Thyroid gland (tissue), 4 donors: ENCODE data around the gene KIRREL3. TPM values are rescaled to one million over a fixed set of nuclear protein-coding genes. Genes with fewer than 3 reads are reported as not detected.

Source experiments
- DNase-seq, 2 donors: peaks; one replicate each; pipeline ENCODE4 v3.0.0-alpha.2; 2019
- H3K27ac ChIP-seq, 3 donors: fragments of 200-600 bp; sonication (generic); 1 replicate in 2 of 3; 2 replicates in 1 of 3; pipeline ENCODE4 v1.5.1; 2016 to 2019; ENCODE audit warnings: mild to moderate bottlenecking in 1 of 3, moderate library complexity in 1 of 3
- H3K27me3 ChIP-seq: fragments of 200-600 bp; sonication (generic); one replicate; pipeline ENCODE4 v1.5.1; 2019
- H3K36me3 ChIP-seq, 2 donors: fragments of 200-600 bp; sonication (generic); one replicate each; pipeline ENCODE4 v1.5.1; 2016 to 2019
- H3K4me1 ChIP-seq, 2 donors: fragments of 200-600 bp; sonication (generic); one replicate each; pipeline ENCODE4 v1.5.1; 2017 to 2019
- H3K4me3 ChIP-seq, 3 donors: fragments of 200-600 bp; sonication (generic); replicated peaks in 1 of 3; 1 replicate in 2 of 3; 2 replicates in 1 of 3; pipeline ENCODE4 v1.5.1; 2016; ENCODE audit warnings: mild to moderate bottlenecking in 1 of 3
- H3K9me3 ChIP-seq: fragments of 200-600 bp; sonication (generic); one replicate; pipeline ENCODE4 v1.5.1; 2017
- CTCF ChIP-seq, 6 experiments: fragments of 200-600 bp in 3 of 6; fragments of 450-650 bp in 3 of 6; sonication (generic) in 3 of 6; IDR thresholded peaks; one replicate each; pipeline ENCODE4 v1.5.1; 2016 to 2019; ENCODE audit warnings: antibody characterized with exemption in 6 of 6, mild to moderate bottlenecking in 2 of 6, inconsistent platforms in 1 of 6, moderate library complexity in 1 of 6
- POLR2A ChIP-seq, 2 donors: fragments of 450-650 bp; IDR thresholded peaks; one replicate each; pipeline ENCODE4 v1.6.1; 2017; ENCODE audit warnings: antibody characterized with exemption in 2 of 2, mild to moderate bottlenecking in 2 of 2, moderate library complexity in 1 of 2
- WGBS, 2 donors: methylation state at CpG; one replicate each; pipeline ENCODE4 v1.1.5; 2017; 5-methylcytosine and 5-hydroxymethylcytosine counted together
- intact Hi-C: fragments of 100-400 bp; cut with DNase I; formaldehyde crosslinking; loops from one replicate; pipeline ENCODE4 v1.15.1; 2023
- total RNA-seq, 4 donors: library from RNA; depleted of rRNA; stranded (reverse); fragments of >200 nt; gene quantifications; one replicate each; pipeline ENCODE4 v1.2.3, GENCODE V29; 2016

The KIRREL3 gene
- total RNA-seq, 4 donors from 2014 or later, result 0.78 TPM; not detected in 3

- intact Hi-C loops, result no loop called here
- TF ChIP-seq POLR2A (IDR thresholded peaks at IDR 0.05) (no peak), CTCF (IDR thresholded peaks at IDR 0.05) (no peak)
- Histone ChIP-seq H3K4me3 (no peak overlapping the region), H3K4me1 (no peaks in the 10 kb centered on the region), H3K27ac (no peak overlapping the region), H3K36me3 (no peaks in the 10 kb centered on the region), H3K9me3 (no peaks in the 10 kb centered on the region), H3K27me3 (no peaks in the 10 kb centered on the region)
- 85 to 89% methylated on average over 3 of the region's 3 CpGs for WGBS, 2 donors
- DNase-seq, result no peak
Measured at GRCh38 chr11:126951465-126951864, 49.1 kb downstream of the KIRREL3 start.

GRCh38 chr11:126949066-126949891, 51.3 kb downstream of the KIRREL3 start:
- Histone ChIP-seq H3K4me1 (no peaks in the 10 kb centered on the region), H3K36me3 (no peaks in the 10 kb centered on the region), H3K27me3 (no peaks in the 10 kb centered on the region), H3K9me3 (no peaks in the 10 kb centered on the region), H3K27ac (no peak overlapping the region), H3K4me3 (no peak overlapping the region)
- no peak for DNase-seq
- TF ChIP-seq CTCF (IDR thresholded peaks at IDR 0.05) (no peak), POLR2A (IDR thresholded peaks at IDR 0.05) (no peak)
- WGBS, 2 donors, result 77 to 84% methylated on average over 6 of the region's 6 CpGs
- intact Hi-C loops, result no loop called here

GRCh38 chr11:126948563-126948962, 52.0 kb downstream of the KIRREL3 start:
- H3K4me1 ChIP-seq, result no peaks in the 10 kb centered on the region
- no peaks in the 10 kb centered on the region for H3K36me3 ChIP-seq
- TF ChIP-seq POLR2A (IDR thresholded peaks at IDR 0.05) (no peak), CTCF (IDR thresholded peaks at IDR 0.05) (no peak)
- H3K27ac ChIP-seq, result no peak overlapping the region
- DNase-seq, result no peak
- WGBS, 2 donors, result 39 to 70% methylated on average over 1 of the region's 1 CpG
- H3K4me3 ChIP-seq, result no peak overlapping the region
- H3K9me3 ChIP-seq, result no peaks in the 10 kb centered on the region
- no peaks in the 10 kb centered on the region for H3K27me3 ChIP-seq
- intact Hi-C loops, result no loop called here

- H3K4me3 ChIP-seq, result no peak overlapping the region
- H3K4me1 ChIP-seq, result no peaks in the 10 kb centered on the region
- H3K27me3 ChIP-seq, result no peaks in the 10 kb centered on the region
- no peak for TF ChIP-seq CTCF (IDR thresholded peaks at IDR 0.05)
- TF ChIP-seq POLR2A (IDR thresholded peaks at IDR 0.05), result no peak
- H3K36me3 ChIP-seq, result no peaks in the 10 kb centered on the region
- no peaks in the 10 kb centered on the region for H3K9me3 ChIP-seq
- WGBS, 2 donors, result 56 to 71% methylated on average over 3 of the region's 3 CpGs
- intact Hi-C loops, result no loop called here
- no peak for DNase-seq
- H3K27ac ChIP-seq, result no peak overlapping the region
Measured at GRCh38 chr11:126945319-126945718, 55.3 kb downstream of the KIRREL3 start.

- H3K27ac ChIP-seq, result no peak overlapping the region
- no peaks in the 10 kb centered on the region for H3K4me1 ChIP-seq
- intact Hi-C loops, result no loop called here
- no peaks in the 10 kb centered on the region for H3K27me3 ChIP-seq
- DNase-seq, result no peak
- no peaks in the 10 kb centered on the region for H3K36me3 ChIP-seq
- H3K4me3 ChIP-seq, result no peak overlapping the region
- TF ChIP-seq CTCF (IDR thresholded peaks at IDR 0.05), result no peak
- no peak for TF ChIP-seq POLR2A (IDR thresholded peaks at IDR 0.05)
- H3K9me3 ChIP-seq, result no peaks in the 10 kb centered on the region
- 90% methylated on average over 7 of the region's 7 CpGs for WGBS, 2 donors
Measured at GRCh38 chr11:126943316-126943715, 57.3 kb downstream of the KIRREL3 start.
